HL-60 (cell line): ENCODE results near the gene GRP.

Experiments used
- DNase-seq, 2 experiments: peaks; one replicate each; pipeline ENCODE4 v3.0.0-alpha.2; 2010 to 2020; ENCODE audit warnings: low read depth in 1 of 2, low spot score in 1 of 2
- H3K27ac ChIP-seq: fragments of 250-450 bp; sonication (Bioruptor Pico); replicated peaks from 2 replicates; pipeline ENCODE4 v1.5.1; 2020; ENCODE audit warnings: mild to moderate bottlenecking, moderate library complexity
- H3K27me3 ChIP-seq: fragments of 250-450 bp; sonication (Bioruptor Pico); 2 replicates; pipeline ENCODE4 v1.5.1; 2021; ENCODE audit warnings: mild to moderate bottlenecking, moderate library complexity; ENCODE audit not compliant: insufficient read depth, poor library complexity, severe bottlenecking
- H3K4me3 ChIP-seq: replicated peaks from 2 replicates; pipeline ENCODE4 v1.5.1; 2011; ENCODE audit warnings: mild to moderate bottlenecking, control low read depth, low read length; ENCODE audit not compliant: insufficient read depth
- GABPA ChIP-seq: IDR thresholded peaks from 2 replicates; pipeline ENCODE4 v1.6.1; 2012; ENCODE audit warnings: low read depth
- POLR2AphosphoS5 ChIP-seq: IDR thresholded peaks from 2 replicates; pipeline ENCODE4 v1.6.1; 2012; ENCODE audit warnings: low read depth
- REST ChIP-seq: IDR thresholded peaks from 2 replicates; pipeline ENCODE4 v1.6.1; 2012; ENCODE audit warnings: low read depth; ENCODE audit not compliant: insufficient replicate concordance
- SPI1 ChIP-seq: IDR thresholded peaks from 2 replicates; pipeline ENCODE4 v1.6.1; 2012; ENCODE audit warnings: low read depth, mild to moderate bottlenecking, borderline replicate concordance
- TF ChIP-seq, protein P1 (sequence below): IDR thresholded peaks from one replicate; pipeline ENCODE4 v1.5.1; 2011; ENCODE audit warnings: low read length, control low read depth, inconsistent platforms; ENCODE audit not compliant: insufficient read depth

GRP gene

GRCh38 chr18:59266886-59267502, 47.0 kb downstream of the GRP start:
- H3K4me3 ChIP-seq = no peak overlapping the region
- no peak for TF ChIP-seq GABPA
- H3K27ac ChIP-seq = no peak overlapping the region
- peaks cover 88% of the 10 kb centered on the region for H3K27me3 ChIP-seq
- no peak for DNase-seq

DNA sequence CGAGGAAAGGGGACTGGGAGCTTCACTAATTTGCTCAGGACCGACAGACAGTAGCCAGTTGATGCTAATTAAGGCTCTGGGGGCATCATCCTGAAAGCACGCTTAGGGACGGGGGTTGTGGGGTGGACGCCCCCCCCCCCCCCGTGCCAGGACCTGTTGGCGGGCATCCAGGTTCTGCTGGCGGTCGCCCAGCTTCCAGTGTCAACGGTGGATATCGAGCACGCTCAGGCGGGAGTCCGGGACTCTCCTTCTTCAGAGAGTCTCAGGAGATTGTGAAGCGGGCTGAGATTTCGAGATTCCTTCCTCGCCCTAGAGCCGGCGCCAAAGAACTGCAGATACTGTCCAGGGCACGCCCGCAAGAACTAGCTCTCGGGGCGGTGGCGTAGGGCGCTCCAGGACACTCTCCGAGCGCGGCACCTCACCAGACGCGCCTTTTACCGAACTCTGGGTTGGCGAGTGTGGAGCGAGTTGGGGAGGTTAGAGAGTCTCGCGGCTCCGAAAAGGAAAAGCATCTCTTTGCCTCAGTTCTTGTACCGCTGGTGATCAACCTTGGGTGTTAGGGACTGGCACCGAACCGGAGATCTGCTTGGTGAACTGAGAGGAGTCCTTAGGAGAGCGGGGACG, 47.7 kb downstream of the GRP start:
- TF ChIP-seq REST (no peak), GABPA (no peak), SPI1 (no peak), POLR2AphosphoS5 (no peak)
- TF ChIP-seq, protein P1, sequence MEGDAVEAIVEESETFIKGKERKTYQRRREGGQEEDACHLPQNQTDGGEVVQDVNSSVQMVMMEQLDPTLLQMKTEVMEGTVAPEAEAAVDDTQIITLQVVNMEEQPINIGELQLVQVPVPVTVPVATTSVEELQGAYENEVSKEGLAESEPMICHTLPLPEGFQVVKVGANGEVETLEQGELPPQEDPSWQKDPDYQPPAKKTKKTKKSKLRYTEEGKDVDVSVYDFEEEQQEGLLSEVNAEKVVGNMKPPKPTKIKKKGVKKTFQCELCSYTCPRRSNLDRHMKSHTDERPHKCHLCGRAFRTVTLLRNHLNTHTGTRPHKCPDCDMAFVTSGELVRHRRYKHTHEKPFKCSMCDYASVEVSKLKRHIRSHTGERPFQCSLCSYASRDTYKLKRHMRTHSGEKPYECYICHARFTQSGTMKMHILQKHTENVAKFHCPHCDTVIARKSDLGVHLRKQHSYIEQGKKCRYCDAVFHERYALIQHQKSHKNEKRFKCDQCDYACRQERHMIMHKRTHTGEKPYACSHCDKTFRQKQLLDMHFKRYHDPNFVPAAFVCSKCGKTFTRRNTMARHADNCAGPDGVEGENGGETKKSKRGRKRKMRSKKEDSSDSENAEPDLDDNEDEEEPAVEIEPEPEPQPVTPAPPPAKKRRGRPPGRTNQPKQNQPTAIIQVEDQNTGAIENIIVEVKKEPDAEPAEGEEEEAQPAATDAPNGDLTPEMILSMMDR = no peak
- H3K27me3 ChIP-seq = peaks cover 94% of the 10 kb centered on the region
- DNase-seq = no peak
- H3K27ac ChIP-seq = no peak overlapping the region
- H3K4me3 ChIP-seq = no peak overlapping the region

GRCh38 chr18:59268127-59268720, 48.3 kb downstream of the GRP start:
- no peak overlapping the region for H3K4me3 ChIP-seq
- peaks cover 94% of the 10 kb centered on the region for H3K27me3 ChIP-seq
- TF ChIP-seq, protein P1 = no peak
- no peak for TF ChIP-seq GABPA
- no peak for TF ChIP-seq SPI1
- no peak for TF ChIP-seq POLR2AphosphoS5
- TF ChIP-seq REST = no peak
- no peak for DNase-seq
- H3K27ac ChIP-seq = no peak overlapping the region

GRCh38 chr18:59268721-59269562, 49.0 kb downstream of the GRP start:
- peaks cover 96% of the 10 kb centered on the region for H3K27me3 ChIP-seq
- H3K27ac ChIP-seq = no peak overlapping the region
- TF ChIP-seq POLR2AphosphoS5 (no peak), SPI1 (no peak), GABPA (no peak), REST (no peak)
- TF ChIP-seq, protein P1 = no peak
- DNase-seq = peak in 1 of 2 experiments; percentile 31
- no peak overlapping the region for H3K4me3 ChIP-seq
